ENCODE results near the gene TSPYL2.

DNA sequence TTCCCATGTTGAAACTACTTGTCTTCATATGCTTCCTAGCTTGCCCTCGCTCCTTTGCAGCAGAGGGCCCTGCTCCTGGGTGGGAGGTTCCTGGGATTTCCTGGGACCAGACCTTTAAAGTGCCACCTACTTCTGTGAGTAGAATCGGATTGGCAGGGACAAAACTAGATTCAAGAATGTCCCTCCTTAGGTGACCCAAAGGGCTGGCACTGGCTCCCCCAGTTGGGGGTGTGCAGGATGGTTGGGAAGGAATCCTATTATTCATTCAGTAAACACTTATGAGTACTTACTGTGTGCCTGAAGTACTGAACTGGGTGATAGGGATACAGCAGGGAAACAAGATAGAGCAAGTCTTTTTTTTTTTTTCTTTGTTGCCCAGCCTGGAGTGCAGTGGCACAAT, 9.2 kb downstream of the TSPYL2 start:
- no peak for TF ChIP-seq CTCF (IDR thresholded peaks at IDR 0.05)
- TF ChIP-seq POLR2A (IDR thresholded peaks at IDR 0.05) = no peak
- no peak for TF ChIP-seq POLR2AphosphoS5 (IDR thresholded peaks at IDR 0.05)

Measured in prostate gland (tissue), 2 donors.